GM19328 (cell line): ENCODE data around the gene SLC47A2.

Experiments
- ATAC-seq: cut with Tn5 transposase; IDR thresholded peaks from one replicate; pipeline ENCODE4 v1.9.1; 2021; ENCODE audit warnings: mild to moderate bottlenecking, moderate library complexity; ENCODE audit not compliant: unreplicated experiment

The SLC47A2 gene

DNA sequence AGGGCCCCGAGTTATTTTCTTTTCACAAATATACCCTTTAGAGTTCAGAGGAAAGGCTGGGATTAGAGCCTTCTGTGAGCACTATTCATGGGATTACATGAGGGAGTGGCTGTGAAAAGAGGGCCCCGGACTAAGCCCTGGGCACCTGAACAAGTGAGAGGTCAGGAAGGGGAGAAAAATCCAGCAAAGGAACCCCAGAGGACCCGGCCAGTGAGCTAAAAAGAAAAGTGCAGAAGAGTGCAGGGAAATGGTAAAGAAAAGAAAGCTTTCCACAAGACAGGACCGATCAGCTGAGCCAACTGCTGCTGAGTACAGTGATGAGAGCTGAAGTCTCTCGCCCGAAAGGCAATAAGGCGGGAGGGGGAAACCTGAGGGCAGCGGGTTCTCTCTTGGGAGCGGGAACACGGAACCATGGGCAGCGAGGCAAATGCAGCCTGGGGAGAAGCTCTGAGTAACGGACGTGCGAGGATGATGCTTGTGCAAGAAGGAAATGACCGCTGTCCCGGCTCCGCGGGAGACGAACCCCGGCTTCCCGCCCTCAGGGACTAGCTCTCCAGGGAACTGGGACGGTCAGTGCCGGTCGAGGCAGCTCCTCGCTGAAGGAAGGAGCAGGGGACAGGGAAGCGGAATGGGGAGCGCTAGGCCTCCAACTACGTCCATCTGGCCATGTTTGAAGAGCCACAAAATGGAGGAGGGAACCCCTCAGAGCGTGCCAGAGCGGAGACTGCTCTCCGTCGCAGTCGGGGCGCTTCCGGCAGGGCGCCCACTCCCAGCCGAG lies 68.5 kb downstream of the SLC47A2 start:
- ATAC-seq, result peak; percentile 23

- no peak for ATAC-seq
Measured at GRCh38 chr17:19646788-19647696, 69.3 kb downstream of the SLC47A2 start.

- no peak for ATAC-seq
Measured at GRCh38 chr17:19645734-19646201, 70.6 kb downstream of the SLC47A2 start.

- ATAC-seq, result no peak
Measured at GRCh38 chr17:19644493-19645210, 71.7 kb downstream of the SLC47A2 start.

GRCh38 chr17:19642373-19642893 lies 74.0 kb downstream of the SLC47A2 start:
- no peak for ATAC-seq

- no peak for ATAC-seq
Measured at GRCh38 chr17:19641687-19642372, 74.6 kb downstream of the SLC47A2 start.

DNA sequence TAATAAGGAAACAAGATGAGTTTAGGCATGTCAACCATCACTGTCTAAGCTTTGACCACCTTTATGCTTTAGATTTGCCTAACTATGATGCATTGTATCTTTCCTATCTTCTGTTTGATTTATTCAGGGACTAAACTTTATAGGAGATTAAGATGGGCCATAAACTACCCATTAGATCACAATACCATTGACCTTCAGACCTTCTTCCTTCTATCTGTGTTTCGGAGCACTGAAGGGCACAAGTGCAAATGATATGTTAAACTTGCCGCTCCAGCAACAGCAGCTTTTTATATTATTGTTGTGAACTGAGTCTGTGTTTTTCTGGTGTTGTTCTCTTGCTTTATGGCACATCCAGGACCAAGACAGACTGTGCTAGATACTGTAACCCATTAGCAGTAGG lies 84.5 kb downstream of the SLC47A2 start:
- ATAC-seq, result no peak

GRCh38 chr17:19630661-19631060 lies 85.7 kb downstream of the SLC47A2 start:
- ATAC-seq, result no peak

- ATAC-seq, result no peak
Measured at GRCh38 chr17:19630035-19630434, 86.3 kb downstream of the SLC47A2 start.

GRCh38 chr17:19629449-19629848 lies 86.9 kb downstream of the SLC47A2 start:
- ATAC-seq, result no peak
